GM18858 (cell line): Measurements from ENCODE around the gene TFCP2.
A peak's percentile ranks its signal among the peaks of the same experiment; 100 is the strongest.
"Not testable (repeated sequence)": the region's sequence is repeated elsewhere in the genome, so short reads cannot be mapped to it uniquely, and the experiment has no call there.

ENCODE experiments used
- ATAC-seq: cut with Tn5 transposase; IDR thresholded peaks from one replicate; pipeline ENCODE4 v1.9.1; 2021; ENCODE audit not compliant: unreplicated experiment

The TFCP2 gene, protein sequence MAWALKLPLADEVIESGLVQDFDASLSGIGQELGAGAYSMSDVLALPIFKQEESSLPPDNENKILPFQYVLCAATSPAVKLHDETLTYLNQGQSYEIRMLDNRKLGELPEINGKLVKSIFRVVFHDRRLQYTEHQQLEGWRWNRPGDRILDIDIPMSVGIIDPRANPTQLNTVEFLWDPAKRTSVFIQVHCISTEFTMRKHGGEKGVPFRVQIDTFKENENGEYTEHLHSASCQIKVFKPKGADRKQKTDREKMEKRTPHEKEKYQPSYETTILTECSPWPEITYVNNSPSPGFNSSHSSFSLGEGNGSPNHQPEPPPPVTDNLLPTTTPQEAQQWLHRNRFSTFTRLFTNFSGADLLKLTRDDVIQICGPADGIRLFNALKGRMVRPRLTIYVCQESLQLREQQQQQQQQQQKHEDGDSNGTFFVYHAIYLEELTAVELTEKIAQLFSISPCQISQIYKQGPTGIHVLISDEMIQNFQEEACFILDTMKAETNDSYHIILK

DNA sequence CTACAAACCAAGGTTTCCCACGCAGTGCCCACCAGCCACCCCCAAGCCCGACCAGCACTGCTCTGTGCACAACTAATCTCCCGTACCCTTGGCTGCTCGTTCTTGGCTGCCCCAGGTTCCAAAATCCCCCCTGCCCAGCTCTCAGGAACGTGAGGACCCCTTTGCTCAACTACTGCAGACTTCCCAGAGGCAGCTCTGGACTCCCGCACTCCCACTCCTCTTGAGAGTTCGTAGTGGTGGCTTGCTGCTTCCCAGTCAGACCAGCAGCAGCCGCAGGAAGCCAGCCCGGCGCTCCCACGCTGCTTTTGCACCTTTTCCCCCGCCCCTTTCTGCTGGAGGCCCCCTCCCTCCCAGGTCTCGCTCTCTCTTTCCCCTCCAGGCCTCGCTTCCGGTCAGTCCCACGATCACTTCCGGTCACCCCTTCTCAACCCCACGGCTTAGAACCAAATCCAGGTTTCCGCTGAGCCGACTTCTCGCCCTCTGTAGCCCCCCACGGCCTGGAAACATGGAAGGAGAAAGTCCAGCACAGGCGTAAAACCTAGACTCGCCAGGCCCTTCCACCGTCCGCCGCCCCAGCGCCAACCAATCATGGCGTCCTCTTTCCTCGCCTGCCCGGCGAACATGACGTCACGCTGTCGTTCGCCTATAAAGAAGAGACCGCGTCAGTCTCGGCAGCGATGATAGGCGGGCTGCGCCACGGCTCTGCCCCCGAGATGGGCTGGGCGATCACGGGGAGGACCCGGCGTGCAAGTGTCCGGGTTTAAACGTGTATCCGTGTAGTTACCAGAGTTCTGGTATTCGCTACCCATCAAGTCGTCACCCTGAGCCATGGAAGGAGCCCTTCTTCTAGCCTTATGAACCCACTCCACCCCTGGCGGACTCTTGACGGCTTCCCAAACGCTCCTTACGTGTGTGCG is at the start of gene TFCP2:
TSS of gene TFCP2 (minus strand) at position 621 of the 917 bp plus-strand sequence. CDS start 713 bp downstream, outside the sequence.
- peak; percentile 90 for ATAC-seq

GRCh38 chr12:51222461-51222860 is 49.5 kb upstream of the TFCP2 start:
- no peak for ATAC-seq

GRCh38 chr12:51219857-51220256 is 46.9 kb upstream of the TFCP2 start:
- ATAC-seq: not testable (repeated sequence)

GRCh38 chr12:51219322-51219721 is 46.4 kb upstream of the TFCP2 start:
- no peak for ATAC-seq

- ATAC-seq: peak; percentile 11
Observed at GRCh38 chr12:51218607-51219161, 45.7 kb upstream of the TFCP2 start.

DNA sequence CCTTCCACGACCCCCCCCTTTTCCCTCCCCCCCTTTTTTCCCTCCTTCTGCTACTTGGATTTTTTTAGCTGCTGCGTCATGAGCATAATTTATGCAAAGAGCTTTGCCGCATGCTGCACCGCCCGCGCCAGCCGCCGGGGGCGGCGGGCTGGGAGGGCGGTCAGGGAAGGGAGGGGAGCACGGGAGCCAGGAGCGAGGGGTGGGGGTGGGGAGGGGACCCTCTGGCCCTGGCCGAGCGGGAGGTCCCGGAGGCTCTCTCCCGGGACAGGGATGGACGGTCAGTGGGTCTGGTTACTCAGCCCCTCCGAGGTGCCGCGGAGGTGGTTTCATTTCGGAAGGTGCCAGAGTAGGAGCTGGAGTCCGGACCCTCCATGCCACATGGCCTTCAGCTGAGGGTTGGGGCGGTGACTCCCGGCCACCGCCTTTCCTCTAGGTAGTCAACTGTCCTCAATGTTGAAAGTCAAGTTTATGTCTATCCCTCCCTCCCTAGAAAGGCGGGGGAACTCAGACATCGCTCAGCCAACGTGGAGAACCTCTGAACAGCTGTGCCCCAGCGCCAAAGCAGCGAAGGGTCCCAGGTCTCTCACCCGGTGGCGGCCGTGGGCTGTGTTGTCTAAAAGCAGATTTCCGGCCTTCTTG is 45.2 kb upstream of the TFCP2 start, which contains the start of gene POU6F1:
TSS of gene POU6F1 (minus strand) at position 95 of the 639 bp plus-strand sequence. CDS start 11,226 bp downstream, outside the sequence.
- ATAC-seq: peak; percentile 43

GRCh38 chr12:51217133-51217967 is 44.4 kb upstream of the TFCP2 start:
- ATAC-seq: no peak

- ATAC-seq: no peak
Observed at GRCh38 chr12:51216642-51217041, 43.7 kb upstream of the TFCP2 start.

GRCh38 chr12:51214895-51215294 is 42.0 kb upstream of the TFCP2 start:
- ATAC-seq: no peak

- no peak for ATAC-seq
Observed at GRCh38 chr12:51210690-51211395, 37.9 kb upstream of the TFCP2 start.

GRCh38 chr12:51209259-51209658 is 36.3 kb upstream of the TFCP2 start:
- ATAC-seq: no peak

- no peak for ATAC-seq
Observed at GRCh38 chr12:51208016-51208660, 35.2 kb upstream of the TFCP2 start.

DNA sequence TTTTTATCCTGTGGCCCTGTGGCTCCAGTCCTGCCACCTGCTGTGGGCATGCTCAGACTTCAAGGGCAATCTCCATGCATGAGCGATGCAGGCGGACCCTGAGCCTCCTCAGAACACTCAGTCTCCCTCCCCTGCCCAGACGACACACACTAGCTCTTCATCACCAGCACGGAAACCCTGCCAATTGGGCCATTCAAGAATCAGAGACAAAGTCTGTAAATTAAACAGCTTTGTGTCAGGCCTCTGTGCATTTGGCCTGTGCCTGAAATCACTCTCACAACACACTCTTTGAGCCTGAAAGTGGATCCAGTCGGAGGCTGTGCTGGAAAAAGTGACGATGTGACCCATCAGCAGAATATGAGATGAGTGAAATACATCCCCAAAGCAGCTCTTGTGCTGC is 32.4 kb upstream of the TFCP2 start:
- no peak for ATAC-seq

GRCh38 chr12:51202718-51203117 is 29.8 kb upstream of the TFCP2 start:
- no peak for ATAC-seq

DNA sequence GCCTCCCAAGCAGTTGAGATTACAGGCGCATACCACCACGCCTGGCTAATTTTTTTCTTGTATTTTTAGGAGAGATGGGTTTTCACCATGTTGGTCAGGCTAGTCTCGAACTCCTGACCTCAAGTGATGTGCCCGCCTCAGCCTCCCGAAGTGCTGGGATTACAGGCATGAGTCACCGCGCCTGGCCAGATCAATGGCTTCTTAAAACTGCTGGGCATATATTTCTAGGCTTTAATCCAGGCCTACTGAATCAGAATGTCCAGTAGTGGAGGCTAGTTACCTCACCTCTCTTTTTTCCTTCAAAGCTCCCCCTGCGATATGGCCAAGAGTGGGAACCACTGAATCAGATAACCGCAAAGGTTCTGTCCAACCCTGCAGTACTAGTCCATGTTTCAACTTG is 27.9 kb upstream of the TFCP2 start:
- ATAC-seq: no peak

DNA sequence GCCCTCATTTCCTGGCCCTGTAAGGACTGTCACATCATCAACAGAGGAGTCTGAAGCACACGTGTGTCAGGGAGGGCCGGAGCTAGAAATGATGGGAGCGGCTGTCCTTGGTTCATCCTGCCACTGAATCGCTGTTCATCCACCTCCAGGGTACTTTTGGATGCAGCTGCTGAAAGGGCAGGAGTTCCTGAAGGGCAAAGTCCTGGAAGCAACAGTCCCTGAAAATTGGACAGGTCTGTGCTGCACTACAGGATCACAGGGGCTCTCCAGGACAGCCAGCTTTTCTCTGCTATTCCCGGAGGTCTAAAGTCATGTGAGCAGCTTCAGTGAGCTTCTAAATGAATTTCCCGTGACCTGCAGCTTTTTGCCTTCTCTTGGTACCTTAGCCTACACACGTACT is 27.2 kb upstream of the TFCP2 start:
- ATAC-seq: no peak

- ATAC-seq: no peak
Observed at GRCh38 chr12:51199366-51199945, 26.5 kb upstream of the TFCP2 start.
